ENCODE results near the gene FAM135A.
"Not testable (repeated sequence)": the region's sequence is repeated elsewhere in the genome, so short reads cannot be mapped to it uniquely, and the experiment has no call there.

FAM135A gene

GRCh38 chr6:70396163-70396562 lies 17.1 kb upstream of the FAM135A start:
- DNase-seq (ENCODE audit: low spot score) = no peak

DNA sequence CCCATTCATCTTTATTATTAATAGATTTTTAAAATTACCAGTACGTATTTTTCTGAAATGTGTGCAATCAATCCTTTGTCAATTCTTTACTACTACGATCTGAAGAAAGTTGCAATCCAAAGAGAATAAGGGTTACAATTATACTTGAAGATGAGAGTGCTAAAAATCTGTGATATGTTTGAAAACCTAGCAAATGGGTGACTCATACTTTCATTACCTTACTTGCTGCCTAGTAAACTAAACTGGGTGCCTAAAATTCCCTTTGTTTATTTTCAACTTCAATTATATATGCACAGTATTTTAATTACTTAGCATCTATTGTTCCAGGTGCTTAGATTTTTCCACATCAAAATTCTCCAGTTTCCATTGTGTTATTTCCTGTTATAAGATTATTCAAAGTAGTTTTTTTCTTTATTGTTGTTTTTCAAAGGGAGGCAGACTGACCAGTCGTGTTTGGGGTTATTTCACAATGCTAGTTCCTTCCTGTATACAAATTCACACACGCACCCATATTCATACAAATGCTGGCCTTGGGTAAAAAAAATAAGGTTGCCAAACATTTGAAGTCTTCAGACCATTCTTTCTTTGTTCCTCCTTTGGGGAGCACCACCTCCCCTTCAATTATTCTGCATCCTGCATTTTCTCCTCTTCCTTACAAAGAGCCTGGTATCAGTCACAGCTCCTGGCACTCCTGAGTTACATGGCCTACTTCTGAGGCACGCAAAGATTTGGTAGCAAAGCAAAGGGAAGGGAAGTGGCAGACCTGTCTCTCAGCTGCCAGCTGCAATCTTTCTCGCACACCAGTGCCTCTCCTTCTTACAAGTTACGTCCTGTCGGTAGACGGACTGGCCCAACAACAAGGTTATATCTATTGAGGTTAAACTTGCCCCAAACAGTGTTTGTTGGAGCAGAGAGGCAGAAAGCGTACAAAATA lies 16.2 kb upstream of the FAM135A start:
- DNase-seq (ENCODE audit: low spot score) = no peak

GRCh38 chr6:70398783-70399728 lies 14.3 kb upstream of the FAM135A start:
- no peak for DNase-seq (ENCODE audit: low spot score)

DNA sequence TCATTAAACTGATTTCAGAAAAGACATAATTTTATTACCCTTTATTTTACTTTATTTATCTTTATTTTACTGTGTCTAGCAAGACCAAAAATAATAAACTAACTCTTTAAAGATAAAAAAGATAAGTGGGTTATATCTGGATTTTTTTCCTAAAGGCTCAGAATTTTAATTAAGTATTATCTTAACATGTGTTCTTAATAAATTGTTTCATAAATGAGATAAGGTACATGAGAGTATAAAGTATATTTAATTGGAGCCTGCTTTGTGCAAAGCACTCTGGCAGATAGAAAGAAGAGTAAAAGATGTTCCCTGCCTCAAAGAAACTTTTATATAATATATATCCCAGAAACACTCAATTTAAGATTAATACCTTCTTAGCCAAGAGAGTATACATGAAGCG lies 8.7 kb upstream of the FAM135A start:
- DNase-seq (ENCODE audit: low spot score) = no peak

DNA sequence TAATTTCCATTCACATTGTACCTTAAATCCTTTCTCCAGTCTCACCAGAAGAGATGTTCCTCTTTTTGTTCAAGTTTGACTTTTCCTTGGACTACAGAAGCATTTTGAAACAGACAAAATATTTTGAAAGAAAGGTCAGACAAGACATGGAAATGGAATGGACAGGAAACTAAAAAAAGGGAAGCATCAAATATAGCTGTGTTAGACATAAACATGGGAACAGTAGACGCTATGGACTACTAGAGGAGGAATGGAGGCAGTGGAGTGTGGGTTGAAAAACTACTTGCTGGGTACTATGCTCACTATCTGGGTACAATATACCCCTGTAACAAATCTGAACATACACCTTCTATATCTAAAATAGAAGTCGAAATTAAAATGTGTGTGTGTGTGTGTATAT lies 4.1 kb upstream of the FAM135A start:
- no peak for DNase-seq (ENCODE audit: low spot score)

GRCh38 chr6:70411542-70412251 lies 1.6 kb upstream of the FAM135A start:
- no peak for DNase-seq (ENCODE audit: low spot score)

DNA sequence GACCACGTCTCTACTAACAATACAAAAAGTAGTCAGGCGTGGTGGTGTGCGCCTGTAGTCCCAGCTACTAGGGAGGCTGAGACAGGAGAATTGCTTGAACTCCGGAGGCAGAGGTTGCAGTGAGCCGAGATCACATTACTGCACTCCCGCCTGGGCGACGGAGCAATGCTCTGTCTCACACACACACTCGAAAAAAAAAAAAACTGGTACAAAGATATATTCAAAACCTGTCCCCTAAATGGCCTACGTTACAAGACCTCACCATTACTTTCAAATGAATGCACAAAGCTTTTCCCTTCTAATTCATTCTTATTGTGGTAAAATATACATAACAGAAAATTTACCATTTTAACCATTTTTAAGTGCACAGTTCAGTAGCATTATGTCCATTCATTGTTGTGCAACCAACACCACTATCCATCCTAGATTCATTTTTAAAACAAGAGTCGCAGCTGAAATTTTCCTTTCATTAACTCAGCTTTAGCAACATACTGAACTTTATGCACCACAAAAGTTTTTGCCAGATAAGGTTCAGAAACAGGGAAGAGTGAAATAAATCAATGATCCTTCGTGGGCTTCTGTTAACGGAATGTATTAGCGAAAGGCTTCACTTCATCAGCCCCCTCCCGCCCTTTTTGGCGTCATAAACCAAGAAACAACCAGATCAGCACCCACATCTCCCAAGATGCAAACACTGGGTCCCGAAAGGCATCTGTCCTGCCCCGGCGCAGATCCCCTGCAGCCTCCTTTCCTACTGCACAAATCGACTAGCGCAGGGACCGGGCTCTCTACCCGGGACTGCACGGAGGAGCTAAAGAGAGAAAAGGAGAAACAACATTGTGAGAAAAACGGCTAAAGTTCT lies 825 bp upstream of the FAM135A start:
- peak; percentile 7 for DNase-seq (ENCODE audit: low spot score)

DNA sequence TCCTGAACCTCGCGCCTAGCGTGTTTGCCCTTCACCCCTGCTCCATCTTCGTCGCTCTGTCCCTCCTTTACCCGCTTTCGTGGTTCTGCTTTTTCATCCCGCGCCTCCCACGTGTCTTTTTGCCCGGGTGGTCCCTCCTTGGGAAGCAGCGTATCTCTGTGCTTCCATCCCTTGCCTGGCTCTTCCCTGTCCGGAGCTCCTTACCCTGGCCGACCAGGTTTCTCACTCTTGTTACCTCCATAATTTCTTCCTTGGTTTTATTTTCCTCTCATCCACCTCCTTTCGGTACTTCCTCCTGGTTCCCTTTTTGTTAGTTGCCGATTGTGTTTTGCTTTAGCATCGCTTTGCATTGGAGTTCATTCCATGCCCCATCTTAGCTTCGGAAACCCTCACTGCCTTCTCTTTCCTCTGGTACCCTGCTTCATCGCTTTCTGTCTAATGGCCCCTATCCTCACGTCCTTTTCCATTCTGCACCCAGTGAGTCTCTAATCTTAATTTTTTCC lies 735 bp downstream of the FAM135A start:
- peak; percentile 57 for DNase-seq (ENCODE audit: low spot score)

GRCh38 chr6:70414813-70415212 lies 1.5 kb downstream of the FAM135A start:
- DNase-seq (ENCODE audit: low spot score) = no peak

DNA sequence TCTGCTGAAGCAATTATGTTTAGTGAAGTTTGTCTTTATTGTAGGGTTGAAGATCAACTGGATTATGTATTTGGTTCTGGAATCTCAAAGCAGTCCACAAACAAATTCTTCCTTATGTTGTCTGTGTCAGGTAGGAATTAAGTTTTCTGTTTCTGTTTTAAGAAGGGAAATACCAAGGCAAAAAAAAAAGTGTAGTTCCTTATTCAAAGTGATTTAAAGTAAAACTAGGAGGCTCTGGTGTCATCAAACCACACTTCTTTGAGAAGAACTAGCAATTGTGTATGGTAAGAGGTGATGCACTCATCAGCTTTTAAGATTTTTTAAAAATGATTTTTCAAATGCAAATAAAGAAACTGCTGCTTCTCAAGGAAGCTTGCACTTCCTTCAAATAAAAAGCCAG lies 1.9 kb downstream of the FAM135A start:
- DNase-seq (ENCODE audit: low spot score) = no peak

- no peak for DNase-seq (ENCODE audit: low spot score)
These were observed 2.4 kb downstream of the FAM135A start for GRCh38 chr6:70415660-70416059.

GRCh38 chr6:70421509-70421908 lies 8.2 kb downstream of the FAM135A start:
- no peak for DNase-seq (ENCODE audit: low spot score)

DNA sequence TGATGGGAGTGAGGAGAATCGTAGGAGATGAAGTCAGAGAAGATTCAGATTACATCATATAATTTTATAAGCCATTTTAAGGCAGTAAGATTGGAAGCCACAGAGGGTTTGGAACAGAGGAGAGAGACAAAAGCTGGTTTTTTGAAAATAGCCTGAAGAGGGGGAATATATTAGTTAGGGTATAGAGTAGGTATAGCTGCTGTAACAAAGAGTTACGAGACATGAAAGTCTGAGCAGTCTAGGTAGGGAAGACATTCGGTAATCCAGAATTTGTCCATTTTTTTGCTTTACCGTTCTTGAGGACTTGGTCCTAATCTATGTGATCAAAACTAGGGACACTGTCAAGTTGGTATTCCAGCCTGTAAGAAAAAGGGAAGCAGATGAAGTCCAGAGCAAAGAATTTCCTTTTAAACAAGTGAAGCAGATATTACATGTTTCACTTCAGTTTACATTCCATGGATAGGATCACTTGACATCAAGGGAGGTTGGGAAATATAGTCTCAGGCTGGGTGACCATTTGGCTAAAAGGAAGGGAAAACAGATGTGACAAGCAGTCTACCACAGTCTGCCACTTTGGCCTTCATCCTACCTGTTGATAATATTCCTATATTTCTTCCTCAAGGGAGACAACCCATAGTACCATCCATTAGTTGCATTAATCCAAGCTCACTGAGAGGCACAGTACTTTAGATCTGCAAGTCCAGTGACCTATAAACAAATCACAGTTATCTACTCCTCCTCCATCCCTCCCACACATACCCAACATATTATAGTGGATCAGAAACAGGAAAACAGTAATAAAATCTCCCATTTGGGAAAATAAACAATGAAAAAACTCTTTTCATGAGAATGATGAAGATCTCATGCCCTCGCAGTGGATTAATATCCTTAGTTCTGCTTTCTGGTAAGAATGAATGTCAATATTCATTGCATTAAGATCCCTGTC lies 10.2 kb downstream of the FAM135A start:
- DNase-seq (ENCODE audit: low spot score) = no peak

GRCh38 chr6:70424291-70424690 lies 11.0 kb downstream of the FAM135A start:
- no peak for DNase-seq (ENCODE audit: low spot score)

GRCh38 chr6:70436320-70436719 lies 23.0 kb downstream of the FAM135A start:
- DNase-seq (ENCODE audit: low spot score) = no peak

DNA sequence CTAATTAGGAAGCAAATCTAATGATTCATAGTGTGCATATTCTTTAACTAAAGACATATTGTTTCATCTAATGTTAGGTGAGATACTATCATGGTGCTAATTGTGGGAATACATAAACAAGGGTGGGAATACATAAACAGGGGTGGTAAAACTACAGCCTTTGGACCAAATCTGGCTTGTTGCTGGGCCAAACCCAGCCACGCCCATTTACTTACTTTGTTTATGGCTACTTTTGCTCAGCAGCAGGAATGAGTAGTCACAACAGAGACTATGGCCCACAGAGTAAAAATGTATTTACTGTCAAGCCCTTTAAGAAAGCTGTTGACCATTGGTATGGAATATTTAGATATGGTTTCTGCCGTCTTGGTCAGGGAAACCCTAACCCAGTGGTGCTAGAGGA lies 31.7 kb downstream of the FAM135A start:
- DNase-seq (ENCODE audit: low spot score) = no peak

DNA sequence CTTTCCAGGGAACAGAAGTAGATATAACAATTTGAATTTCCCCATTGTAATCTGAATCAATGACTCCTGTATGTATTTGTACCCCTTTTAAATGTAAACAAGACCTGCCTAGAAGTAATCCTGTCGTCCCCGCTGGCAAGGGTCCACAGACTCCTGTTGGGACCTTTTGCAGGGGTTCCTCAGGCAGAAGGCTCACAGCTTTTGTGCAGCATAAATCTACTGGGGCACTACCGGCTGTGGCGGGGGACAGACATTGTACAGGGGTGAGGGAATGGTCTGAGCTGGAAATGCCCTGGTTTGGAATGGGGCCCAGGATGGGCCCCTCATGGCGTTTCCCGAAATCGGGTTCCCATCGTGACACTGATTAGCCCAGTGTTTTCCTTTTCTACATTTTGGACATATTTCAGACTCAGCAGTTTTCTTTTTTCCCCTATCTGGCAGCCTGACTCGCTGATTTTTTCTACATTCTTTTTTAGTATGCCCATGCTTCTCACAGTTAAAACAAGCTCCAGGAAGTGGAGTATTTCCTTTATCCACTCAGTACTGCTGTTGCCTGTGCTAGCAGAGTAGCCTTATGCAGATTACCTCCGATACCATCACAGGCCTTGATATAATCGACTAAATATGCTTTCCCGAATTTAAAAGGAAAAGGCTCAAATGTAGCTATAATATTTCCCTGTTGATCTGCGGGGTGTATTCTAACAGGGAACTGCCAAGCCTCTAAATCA lies 34.2 kb downstream of the FAM135A start:
- DNase-seq (ENCODE audit: low spot score) = not testable (repeated sequence)

DNA sequence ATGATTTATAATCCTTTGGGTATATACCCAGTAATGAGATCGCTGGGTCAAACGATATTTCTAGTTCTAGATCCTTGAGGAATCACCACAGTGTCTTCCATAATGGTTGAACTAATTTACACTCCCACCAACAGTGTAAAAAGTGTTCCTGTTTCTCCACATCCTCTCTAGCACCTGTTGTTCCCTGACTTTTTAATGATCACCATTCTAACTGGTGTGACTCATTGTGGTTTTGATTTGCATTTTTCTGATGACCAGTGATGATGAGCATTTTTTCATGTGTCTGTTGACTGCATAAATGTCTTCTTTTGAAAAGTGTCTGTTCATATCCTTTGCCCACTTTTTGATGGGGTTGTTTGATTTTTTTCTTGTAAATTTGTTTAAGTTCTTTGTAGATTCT lies 40.6 kb downstream of the FAM135A start:
- not testable (repeated sequence) for DNase-seq (ENCODE audit: low spot score)

DNA sequence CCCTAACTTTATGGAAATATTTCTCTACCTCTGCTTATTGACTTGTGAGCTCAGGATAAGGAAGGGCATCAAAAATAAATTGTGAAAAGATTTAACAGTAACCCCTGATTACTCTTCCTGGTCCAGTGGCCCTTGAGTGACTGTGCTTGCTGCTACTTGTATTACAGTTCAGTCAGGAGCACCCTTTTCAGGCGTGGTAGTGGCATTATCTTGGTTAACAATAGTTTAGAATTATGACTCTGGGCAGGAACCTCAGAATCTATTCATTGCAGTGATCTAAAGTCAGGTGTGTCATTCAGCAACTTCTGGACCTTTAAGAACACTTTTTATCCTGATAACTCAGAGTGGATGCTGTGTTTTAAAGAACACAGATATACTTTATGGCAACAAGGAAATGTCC lies 43.4 kb downstream of the FAM135A start:
- no peak for DNase-seq (ENCODE audit: low spot score)
